HG02798 (cell line): ENCODE results near the gene AUH.

Experiments used
- ATAC-seq: cut with Tn5 transposase; IDR thresholded peaks from one replicate; pipeline ENCODE4 v1.9.1; 2021; ENCODE audit warnings: mild to moderate bottlenecking; ENCODE audit not compliant: unreplicated experiment, poor library complexity

AUH gene

DNA sequence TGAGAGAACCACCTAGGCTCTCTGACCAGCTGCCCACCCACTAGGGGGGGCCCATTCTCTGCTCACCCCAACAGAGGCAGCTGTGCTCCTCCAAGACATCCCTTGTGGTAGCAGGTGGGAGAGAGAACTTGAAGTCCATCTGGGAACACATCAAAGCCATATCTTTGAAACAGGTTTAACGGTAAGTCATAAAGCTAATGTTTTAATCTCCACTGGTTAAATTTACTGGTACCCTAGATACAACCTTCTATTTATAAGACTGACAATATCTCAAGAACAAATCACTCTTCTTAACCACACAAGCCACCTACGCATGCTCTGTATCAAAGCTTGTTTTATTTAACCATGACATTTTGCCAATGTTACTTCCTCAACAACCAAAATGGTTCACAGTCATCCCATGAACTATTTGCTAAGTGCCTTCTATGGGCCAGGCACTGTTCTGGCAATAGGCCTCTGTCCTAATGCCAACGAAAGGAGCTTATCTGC lies 20.4 kb downstream of the AUH start:
- no peak for ATAC-seq

DNA sequence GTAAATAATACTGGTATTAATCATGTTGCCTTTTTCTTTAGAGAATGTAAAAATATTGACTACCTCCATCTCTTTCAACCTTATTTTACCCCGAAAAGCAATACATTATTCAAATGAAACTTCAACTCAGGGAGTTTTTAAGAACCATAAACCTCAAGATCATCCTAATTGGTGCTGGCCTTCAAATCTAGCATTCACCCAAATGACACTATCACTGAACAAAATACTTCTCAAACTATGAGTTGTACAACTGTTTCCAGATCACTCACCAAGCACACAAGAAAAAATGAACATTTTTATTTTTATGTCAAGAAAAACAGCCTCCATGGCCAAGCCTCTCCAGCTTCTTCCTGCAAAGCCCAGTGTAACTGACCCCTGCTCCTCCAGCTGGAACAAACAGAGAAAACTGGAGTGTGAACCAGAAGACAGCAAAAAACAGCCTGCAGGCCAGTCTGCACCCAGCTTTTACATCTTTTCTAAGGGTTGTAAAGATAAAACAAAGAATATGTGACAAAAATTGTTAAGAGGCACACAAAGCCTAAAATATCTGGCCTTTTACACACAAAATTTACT lies 21.2 kb downstream of the AUH start:
- no peak for ATAC-seq

DNA sequence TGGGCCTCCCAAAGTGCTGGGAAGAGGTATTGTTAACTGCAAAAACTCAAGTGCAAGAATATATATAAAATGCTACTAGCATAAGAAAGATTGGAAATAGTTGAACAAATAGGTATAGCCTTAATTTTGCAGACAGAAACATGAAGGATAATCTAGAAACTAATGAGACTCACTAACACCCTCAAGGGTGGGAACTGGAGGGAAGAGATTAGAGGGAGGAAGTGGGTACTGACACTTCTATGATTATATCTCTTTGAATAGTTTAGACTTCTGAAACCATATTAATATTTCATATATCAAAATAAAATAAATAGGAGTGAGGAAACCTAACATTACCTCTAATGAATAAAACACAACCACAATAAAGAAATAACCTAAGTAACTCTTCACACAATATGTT lies 23.0 kb downstream of the AUH start:
- no peak for ATAC-seq

DNA sequence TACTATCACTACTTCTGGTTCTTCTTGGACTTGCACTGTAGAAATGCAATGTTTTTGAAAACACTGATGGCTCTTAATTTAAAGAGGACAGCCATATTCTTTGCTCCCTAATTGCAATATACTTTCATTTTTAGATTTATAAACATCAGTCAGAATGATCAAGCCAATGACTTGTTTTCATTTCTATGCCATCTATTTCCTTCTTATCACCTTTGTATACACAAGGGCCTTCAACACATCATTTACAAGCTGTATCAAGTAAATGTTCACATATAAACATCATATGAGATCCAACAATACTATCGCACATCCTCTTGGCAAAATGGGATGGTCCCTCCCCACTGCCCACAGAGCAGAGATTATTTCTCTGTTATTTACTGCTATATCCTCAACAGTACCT lies 24.9 kb downstream of the AUH start:
- ATAC-seq = no peak

DNA sequence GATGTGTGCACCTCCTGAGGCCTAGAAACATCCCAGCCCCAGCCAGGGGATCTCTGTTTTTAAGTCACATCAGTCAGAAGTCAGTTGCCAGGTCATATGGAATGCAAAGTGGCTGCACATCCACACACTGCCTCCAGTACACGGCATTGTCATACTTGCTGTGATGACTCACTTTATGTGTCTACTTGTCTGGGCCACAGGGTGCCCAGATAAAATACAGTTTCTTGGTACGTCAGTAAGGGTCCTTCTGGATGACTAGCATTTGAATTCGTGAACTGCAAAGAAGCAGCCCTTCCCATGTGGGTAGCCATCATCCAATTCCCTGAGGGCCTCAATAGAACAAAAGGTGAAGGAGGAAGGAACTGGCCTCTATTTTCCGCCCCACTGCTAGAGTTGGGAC lies 27.7 kb downstream of the AUH start:
- no peak for ATAC-seq

DNA sequence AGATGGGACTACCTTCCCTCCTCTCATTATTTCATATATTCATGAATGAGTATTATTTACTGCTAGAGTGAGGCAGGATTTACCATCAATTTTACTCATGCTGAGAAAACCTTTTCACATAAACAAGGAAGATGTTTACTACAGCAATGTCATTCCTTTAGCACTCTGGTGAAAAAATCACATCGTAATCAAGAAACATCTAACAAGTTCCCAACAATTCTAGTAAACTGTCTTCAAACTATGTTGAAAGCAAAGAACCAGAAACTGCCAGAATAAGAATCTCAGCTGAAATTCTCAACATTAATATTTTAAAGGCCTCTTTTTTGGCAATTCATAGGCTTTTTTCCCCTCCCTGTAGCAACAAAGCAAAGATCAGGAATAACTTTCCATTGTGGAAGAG lies 28.2 kb downstream of the AUH start:
- no peak for ATAC-seq

DNA sequence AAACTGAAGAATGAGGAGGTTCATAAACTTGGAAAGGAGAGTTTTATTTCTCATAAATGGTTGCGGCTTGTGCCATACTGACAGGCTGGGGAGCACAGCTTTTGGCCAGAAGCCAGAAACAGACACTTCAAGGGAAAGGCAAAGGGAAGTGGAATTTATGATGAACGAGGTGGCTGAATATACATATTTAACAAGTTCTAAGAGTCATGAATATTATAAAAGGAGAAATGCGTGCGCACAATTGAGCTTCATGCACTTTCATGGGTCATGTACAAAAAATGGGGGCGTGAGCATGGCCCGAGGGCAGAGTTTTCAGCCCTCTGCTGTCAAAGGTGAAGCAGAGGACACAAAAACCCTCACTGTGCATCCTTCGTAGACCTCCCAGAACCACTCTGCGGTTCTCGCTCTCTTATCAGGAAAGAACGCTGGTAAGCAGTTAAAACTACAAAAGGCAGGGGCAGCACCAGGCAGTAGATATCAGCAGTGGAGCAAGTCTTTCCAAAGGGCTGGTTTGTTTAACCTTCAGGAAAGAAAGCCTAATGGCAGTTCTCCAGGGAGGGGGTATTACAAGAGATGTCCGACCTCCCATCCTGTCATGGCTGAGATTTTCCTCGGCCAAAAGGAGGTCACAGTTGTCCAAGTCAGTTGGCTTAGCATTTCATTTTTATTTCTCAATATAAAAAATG lies 29.0 kb downstream of the AUH start:
- ATAC-seq = no peak

DNA sequence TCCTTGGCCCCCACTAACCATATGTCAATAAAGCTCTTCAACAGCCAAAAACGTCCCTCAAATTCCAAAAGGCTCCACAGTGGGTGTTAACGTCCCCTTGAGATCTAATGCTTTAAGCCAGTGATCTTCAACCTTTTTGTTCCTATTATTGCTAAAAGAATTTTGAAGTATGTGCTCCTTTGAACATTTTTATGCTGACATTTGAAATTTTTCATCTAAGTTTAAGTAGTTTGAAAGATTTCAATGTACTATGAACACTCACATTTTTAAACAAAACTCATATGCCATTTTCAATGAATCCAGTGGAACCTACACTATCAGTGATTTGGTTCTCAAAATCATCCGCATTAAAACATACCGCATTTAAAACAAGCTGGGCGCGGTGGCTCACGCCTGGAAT lies 29.9 kb downstream of the AUH start:
- no peak for ATAC-seq

DNA sequence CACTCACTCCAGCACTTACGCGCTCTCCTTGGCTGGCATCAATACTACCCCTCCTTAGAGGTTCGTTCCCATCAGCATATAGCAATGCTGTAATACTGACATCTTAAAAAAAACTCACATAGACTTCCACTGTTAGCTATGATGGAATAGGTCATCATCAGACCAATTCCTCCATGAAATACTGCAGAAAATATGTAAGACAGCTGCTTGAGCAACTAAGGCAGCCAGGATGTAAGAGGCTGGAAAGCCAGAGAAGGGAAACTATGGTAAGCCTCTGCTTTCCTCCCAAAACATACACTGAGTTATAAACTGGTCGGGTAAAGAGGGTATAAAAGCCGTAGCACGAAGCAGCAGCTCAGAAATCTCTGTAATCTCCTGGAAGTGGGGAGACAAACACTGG lies 33.5 kb downstream of the AUH start:
- ATAC-seq = no peak

DNA sequence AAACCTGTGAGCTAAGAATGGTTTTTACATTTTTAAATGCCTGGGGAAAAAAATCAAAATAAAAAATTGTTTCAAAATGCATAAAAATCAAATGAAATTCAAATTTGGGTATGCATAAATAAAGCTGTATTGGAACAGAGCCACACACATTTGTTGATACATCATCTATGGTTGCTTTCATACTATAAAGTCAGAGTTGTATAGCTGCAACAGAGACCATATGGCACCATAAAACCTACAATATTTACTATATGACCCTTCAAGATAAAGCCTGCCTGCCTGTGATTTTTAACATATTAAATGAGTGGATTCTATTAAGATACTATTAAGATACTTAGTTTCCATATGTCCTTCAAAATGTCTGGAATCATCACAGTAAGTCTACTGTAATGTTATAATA lies 40.0 kb downstream of the AUH start:
- ATAC-seq = no peak

DNA sequence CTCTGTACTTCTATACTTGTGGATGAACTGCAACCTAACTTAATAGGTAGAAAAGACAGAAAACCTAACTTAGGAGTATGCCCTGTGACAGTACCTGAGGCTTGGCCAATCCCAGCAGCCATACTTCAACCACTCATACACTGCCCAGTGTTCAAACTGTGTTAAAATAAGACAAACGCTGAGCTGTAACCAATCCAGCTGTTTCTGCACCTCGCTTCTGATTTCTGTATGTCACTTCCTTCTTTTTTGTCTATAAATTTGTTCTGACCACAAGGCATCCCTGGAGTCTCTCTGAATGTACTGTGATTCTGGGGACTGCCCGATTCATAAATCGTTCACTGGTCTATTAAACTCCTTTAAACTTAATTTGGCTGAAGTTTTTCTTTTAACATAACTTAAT lies 41.4 kb downstream of the AUH start:
- no peak for ATAC-seq

DNA sequence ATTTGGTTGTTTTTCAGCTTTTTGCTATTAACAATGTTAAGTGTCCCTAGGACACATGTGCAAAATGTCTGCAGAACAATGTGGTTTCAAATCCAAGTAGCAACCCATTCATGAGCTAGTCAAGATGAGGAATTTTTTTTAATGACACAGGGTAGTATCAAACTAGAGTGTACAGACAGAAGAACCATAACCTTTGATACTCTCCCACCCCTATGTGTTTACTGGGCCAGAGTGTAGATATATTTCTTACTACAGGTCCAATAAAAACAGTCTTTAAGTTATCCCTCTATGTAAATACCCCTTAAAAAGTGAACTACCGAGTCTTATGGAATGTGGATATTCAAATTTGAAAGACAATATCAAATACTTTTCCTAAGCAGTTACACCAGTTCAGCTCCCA lies 45.6 kb downstream of the AUH start:
- ATAC-seq = no peak

DNA sequence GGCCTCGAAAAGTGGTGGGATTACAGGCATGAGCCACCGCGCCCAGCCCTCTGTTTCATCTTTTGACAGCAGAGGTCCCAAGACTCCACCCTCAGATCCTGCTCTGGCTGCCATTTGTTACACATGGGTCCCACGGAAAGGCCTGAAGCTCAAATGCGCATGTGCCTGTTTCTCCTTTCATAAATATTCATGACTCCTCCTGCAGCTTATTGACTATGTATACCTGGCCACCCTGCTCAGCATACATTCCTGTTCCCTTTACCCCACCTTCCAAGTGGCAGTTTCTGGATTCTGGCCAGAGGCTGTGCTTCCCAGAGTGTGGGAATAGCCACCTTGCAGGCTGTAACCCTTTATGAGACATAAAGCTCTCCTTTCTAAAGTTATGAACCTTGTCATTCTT lies 46.5 kb downstream of the AUH start:
- ATAC-seq = no peak

DNA sequence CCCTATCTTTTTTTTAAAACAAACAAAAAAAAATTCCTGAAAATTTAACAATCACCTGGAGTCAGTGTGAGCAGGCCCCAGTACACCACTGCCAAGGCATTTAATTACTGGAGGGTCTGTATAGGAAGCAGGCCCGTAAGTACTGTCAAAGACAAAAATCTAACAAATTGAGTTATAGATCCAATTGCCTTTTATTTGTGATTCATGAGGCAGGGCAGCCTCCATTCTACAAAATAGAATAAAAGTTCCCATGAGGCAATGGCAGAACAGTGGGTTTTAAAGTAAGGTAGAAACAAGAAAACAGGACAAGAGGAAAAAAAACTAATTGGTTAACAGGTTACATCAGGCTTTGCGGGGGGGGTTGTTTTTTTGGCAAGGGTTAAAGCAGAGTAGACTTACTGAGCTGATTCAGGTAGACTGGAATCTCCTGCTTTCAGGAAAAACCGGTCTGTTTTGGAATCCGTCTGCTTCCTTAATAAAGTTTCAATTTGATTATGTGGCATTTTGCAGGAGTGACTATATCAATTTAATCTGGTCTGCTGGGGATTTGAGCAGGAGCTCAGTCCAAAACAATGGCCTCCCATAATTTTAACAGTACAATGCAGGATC lies 48.9 kb downstream of the AUH start:
- ATAC-seq = no peak

DNA sequence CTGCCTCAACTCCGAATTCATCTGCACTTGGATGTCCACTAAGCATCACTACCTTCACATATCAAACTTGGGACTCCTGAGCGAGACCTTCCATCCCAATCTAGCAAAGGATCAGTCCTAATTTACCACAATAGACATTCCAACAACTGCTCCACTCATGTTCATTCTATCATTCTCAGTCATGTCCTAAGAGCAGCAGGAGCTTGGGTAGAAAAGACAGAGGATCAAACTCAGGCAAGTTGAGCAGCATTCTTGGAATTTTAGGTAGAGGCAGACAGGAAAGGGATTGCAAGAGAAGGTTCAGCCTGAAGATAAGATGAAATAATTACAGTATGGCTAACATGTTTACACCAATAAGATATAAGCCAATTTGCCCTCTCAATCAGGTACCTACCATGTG lies 51.7 kb downstream of the AUH start:
- ATAC-seq = no peak

DNA sequence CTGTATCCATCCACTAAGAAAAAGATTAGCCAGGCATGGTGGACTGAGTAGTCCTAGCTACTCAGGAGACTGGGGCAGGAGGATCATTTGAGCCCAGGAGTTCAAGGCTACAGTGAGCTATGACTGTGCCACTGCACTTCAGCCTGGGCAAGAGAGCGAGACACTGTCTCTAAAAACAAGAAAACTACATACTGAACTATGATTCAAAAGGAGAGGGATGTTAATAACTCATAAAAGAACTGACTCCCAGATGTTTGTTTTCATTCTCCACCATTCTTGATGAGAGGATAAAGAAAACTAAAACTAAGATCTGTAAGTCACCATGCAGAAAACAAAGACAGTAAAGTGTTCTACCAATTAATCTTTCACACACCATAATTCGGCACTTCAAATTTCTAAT lies 53.5 kb downstream of the AUH start:
- no peak for ATAC-seq

DNA sequence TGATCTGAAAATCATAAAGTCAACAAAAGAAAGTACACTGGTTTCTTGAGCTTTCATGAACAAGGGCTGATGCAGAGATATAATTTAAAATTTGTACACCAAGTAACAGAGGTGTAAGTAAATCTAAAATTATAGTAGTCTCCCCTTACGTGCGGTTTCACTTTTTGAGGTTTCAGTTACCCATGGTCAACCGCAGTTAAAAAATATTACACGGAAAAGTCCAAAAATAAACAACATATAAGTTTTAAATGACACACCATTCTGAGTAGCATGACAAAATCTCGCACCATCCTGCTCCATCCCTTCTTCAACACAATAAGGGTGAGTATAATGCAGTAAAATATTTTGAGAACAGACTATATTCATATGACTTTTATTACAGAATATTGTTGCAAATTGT lies 54.4 kb downstream of the AUH start:
- no peak for ATAC-seq

DNA sequence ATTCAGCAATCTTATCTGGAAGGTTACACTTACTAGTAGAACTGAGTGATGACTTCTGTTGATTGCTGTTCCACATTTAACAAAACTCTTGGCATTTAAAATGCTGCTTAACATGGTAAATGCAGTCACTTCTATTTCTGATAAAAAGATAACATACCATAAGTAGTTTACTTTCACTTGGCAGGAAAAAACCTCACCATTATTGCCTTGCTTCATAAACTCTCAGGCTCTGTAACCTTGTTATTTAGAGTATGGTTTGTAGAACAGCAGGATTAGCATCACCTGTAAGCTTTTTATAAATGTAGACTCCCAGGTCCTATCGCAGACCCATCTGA lies 55.5 kb downstream of the AUH start:
- ATAC-seq = no peak

DNA sequence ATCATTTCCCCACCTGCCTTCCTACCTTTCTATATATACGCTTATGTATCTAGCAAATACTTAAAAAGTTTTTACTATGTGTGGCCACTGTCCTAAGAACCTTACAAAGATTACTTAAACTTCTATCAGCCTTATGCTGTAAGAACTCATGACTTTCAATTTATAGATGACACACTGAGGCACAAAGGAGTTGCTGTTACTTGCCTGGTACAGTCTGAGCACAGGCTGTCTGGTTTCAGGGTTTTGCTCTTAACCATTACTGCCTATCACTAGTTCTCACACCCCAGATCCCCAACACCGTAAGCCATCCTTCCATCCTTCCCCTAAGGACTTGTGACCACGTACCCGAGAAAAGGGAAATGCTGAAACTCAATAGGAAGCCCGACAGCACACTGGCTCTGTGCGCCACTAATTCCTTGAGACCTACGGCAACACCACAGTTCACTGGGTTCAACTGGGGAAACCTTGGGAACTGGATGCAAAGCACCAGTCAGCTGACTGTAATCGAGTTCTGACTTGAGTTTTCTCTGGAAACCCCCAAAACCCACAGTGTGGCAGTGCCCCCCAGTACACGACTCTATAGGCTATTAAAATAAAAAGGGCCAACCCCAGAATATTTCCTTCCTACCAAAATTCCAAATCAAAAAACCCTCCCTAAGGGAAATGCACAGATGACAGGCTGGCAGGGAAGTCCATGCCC lies 56.0 kb downstream of the AUH start:
- no peak for ATAC-seq

DNA sequence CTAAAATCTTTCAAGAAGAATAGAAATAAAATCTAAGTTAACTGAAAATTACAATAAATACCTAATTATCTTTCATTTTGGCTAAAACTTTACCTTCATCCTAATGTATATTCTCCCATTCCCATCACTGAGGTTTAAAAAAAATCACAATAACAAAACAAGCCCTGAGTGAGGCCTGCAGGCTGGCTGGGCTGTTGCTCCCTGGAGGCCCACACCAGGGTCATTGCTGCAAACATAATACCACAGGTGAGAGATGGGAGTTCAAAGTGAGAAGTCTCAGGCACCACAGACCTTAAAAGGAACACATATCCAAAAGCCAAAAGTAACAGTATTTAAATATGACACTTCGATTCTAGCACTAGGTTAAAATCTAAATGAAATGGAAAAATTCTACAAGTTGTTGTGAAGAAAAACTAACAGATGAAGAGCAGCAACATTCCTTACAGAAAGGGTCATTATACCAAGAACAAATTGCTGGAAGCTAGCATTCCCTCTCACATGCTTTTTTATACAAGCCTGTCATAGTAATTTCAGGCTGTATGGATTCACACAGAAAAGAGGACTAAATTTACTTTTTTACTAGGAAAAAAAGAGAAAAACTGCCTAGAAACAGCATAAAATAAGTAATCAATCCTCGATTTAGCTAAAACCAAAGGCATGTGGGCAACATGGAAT lies 57.8 kb downstream of the AUH start:
- no peak for ATAC-seq

DNA sequence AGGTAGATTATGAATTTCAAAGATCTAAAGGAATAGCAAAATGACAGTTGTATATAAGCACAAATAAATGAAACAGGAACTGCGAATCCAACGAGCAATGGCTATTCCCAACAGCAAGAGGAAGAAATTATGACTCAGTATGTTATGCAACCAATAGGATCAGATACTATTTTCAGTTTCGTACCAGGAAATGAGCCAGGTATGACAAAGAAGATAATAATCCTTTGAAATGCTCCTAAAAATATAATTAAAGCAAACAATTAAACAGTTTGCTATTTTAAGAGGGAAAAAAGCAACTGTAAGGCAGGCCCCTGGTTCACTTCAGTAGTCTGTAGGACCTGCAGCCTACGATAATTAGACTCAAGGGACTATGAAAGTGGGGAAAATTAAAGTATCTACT lies 58.9 kb downstream of the AUH start:
- ATAC-seq = no peak
